HEK293 (cell line): Measurements from ENCODE around the gene ST3GAL2.

Experiments
- BCL11B ChIP-seq: fragments of 450-650 bp; formaldehyde crosslinking; IDR thresholded peaks from 2 replicates; pipeline ENCODE4 v1.5.1; 2016; ENCODE audit warnings: low read depth, missing biosample characterization, missing genetic modification characterization
- EGR2 ChIP-seq: fragments of 450-650 bp; formaldehyde crosslinking; IDR thresholded peaks from 2 replicates; pipeline ENCODE4 v1.5.1; 2016; ENCODE audit warnings: low read depth, missing biosample characterization, missing genetic modification characterization
- FEZF1 ChIP-seq: fragments of 450-650 bp; formaldehyde crosslinking; IDR thresholded peaks from 2 replicates; pipeline ENCODE4 v1.5.1; 2016; ENCODE audit warnings: missing biosample characterization, missing genetic modification characterization
- GFI1B ChIP-seq: fragments of 450-650 bp; formaldehyde crosslinking; IDR thresholded peaks from 2 replicates; pipeline ENCODE4 v1.5.1; 2016; ENCODE audit warnings: missing biosample characterization, missing genetic modification characterization
- GLI4 ChIP-seq: fragments of 450-650 bp; formaldehyde crosslinking; IDR thresholded peaks from 2 replicates; pipeline ENCODE4 v1.5.1; 2016; ENCODE audit warnings: missing biosample characterization, missing genetic modification characterization
- GLIS2 ChIP-seq: fragments of 450-650 bp; formaldehyde crosslinking; IDR thresholded peaks from 2 replicates; pipeline ENCODE4 v1.5.1; 2016; ENCODE audit warnings: missing biosample characterization, missing genetic modification characterization
- HOXA7 ChIP-seq: sonication (generic); formaldehyde crosslinking; IDR thresholded peaks from 2 replicates; pipeline ENCODE4 v1.8.1; 2022; ENCODE audit warnings: missing genetic modification reagents, borderline replicate concordance
- OSR2 ChIP-seq: fragments of 450-650 bp; formaldehyde crosslinking; IDR thresholded peaks from 2 replicates; pipeline ENCODE4 v1.5.1; 2016; ENCODE audit warnings: missing biosample characterization, missing genetic modification characterization
- OVOL3 ChIP-seq: fragments of 450-650 bp; formaldehyde crosslinking; IDR thresholded peaks from 2 replicates; pipeline ENCODE4 v1.5.1; 2016; ENCODE audit warnings: missing biosample characterization, missing genetic modification characterization
- PRDM1 ChIP-seq: fragments of 450-650 bp; formaldehyde crosslinking; IDR thresholded peaks from 2 replicates; pipeline ENCODE4; 2016; ENCODE audit warnings: missing biosample characterization, missing genetic modification characterization
- PRDM10 ChIP-seq: fragments of 450-650 bp; formaldehyde crosslinking; IDR thresholded peaks from 2 replicates; pipeline ENCODE4 v1.5.1; 2016; ENCODE audit warnings: missing biosample characterization, missing genetic modification characterization
- WT1 ChIP-seq: fragments of 450-650 bp; formaldehyde crosslinking; IDR thresholded peaks from 2 replicates; pipeline ENCODE4 v1.5.1; 2016; ENCODE audit warnings: missing biosample characterization, missing genetic modification characterization
- ZBTB7A ChIP-seq: fragments of 450-650 bp; formaldehyde crosslinking; IDR thresholded peaks from 2 replicates; pipeline ENCODE4 v1.5.1; 2016; ENCODE audit warnings: low read depth, missing biosample characterization, missing genetic modification characterization
- ZEB2 ChIP-seq: fragments of 450-650 bp; formaldehyde crosslinking; IDR thresholded peaks from 2 replicates; pipeline ENCODE4 v1.5.1; 2016; ENCODE audit warnings: missing biosample characterization, missing genetic modification characterization
- ZFP41 ChIP-seq: fragments of 450-650 bp; formaldehyde crosslinking; IDR thresholded peaks from 2 replicates; pipeline ENCODE4 v1.5.1; 2016; ENCODE audit warnings: missing biosample characterization, missing genetic modification characterization, borderline replicate concordance
- ZNF138 ChIP-seq: fragments of 450-650 bp; formaldehyde crosslinking; IDR thresholded peaks from 2 replicates; pipeline ENCODE4 v1.5.1; 2016; ENCODE audit warnings: missing biosample characterization, missing genetic modification characterization, borderline replicate concordance
- ZNF16 ChIP-seq: fragments of 450-650 bp; formaldehyde crosslinking; IDR thresholded peaks from 2 replicates; pipeline ENCODE4 v1.5.1; 2016; ENCODE audit warnings: low read depth, missing biosample characterization, missing genetic modification characterization
- ZNF175 ChIP-seq: fragments of 450-650 bp; formaldehyde crosslinking; IDR thresholded peaks from 2 replicates; pipeline ENCODE4 v1.5.1; 2016; ENCODE audit warnings: missing biosample characterization, missing genetic modification characterization
- ZNF202 ChIP-seq: fragments of 450-650 bp; formaldehyde crosslinking; IDR thresholded peaks from 2 replicates; pipeline ENCODE4 v1.5.1; 2016; ENCODE audit warnings: missing biosample characterization, missing genetic modification characterization, borderline replicate concordance
- ZNF274 ChIP-seq, 2 experiments: fragments of 200-500 bp in 1 of 2; fragments of 450-650 bp in 1 of 2; sonication (Bioruptor generic) in 1 of 2; formaldehyde crosslinking in 1 of 2; IDR thresholded peaks; 2 replicates each; pipeline versions ENCODE4 v1.5.1 to v1.6.1; 2014 to 2016; ENCODE audit warnings: borderline replicate concordance in 1 of 2, inconsistent platforms in 1 of 2, low read length in 1 of 2, missing biosample characterization in 1 of 2, missing genetic modification characterization in 1 of 2
- ZNF302 ChIP-seq: fragments of 450-650 bp; formaldehyde crosslinking; IDR thresholded peaks from 2 replicates; pipeline ENCODE4 v1.5.1; 2016; ENCODE audit warnings: missing biosample characterization, missing genetic modification characterization, low read depth
- ZNF473 ChIP-seq: fragments of 450-650 bp; formaldehyde crosslinking; IDR thresholded peaks from 2 replicates; pipeline ENCODE4 v1.5.1; 2017; ENCODE audit warnings: missing biosample characterization, missing genetic modification characterization
- ZNF571 ChIP-seq: fragments of 450-650 bp; formaldehyde crosslinking; IDR thresholded peaks from 2 replicates; pipeline ENCODE4 v1.5.0; 2017; ENCODE audit warnings: missing biosample characterization, missing genetic modification characterization
- ZNF600 ChIP-seq: fragments of 450-650 bp; formaldehyde crosslinking; IDR thresholded peaks from 2 replicates; pipeline ENCODE4 v1.5.1; 2016; ENCODE audit warnings: missing biosample characterization, missing genetic modification characterization
- ZNF639 ChIP-seq: fragments of 450-650 bp; formaldehyde crosslinking; IDR thresholded peaks from 2 replicates; pipeline ENCODE4 v1.5.1; 2016; ENCODE audit warnings: missing biosample characterization, missing genetic modification characterization
- ZNF654 ChIP-seq: fragments of 450-650 bp; formaldehyde crosslinking; IDR thresholded peaks from 2 replicates; pipeline ENCODE4 v1.5.1; 2016; ENCODE audit warnings: low read depth, missing biosample characterization, missing genetic modification characterization
- ZNF707 ChIP-seq: fragments of 450-650 bp; formaldehyde crosslinking; IDR thresholded peaks from 2 replicates; pipeline ENCODE4 v1.5.1; 2016; ENCODE audit warnings: missing biosample characterization, missing genetic modification characterization
- ZNF777 ChIP-seq: fragments of 450-650 bp; formaldehyde crosslinking; IDR thresholded peaks from 2 replicates; pipeline ENCODE4 v1.5.1; 2017; ENCODE audit warnings: missing biosample characterization, missing genetic modification characterization, borderline replicate concordance
- TF ChIP-seq, protein P1 (sequence below): fragments of 450-650 bp; formaldehyde crosslinking; IDR thresholded peaks from 2 replicates; pipeline ENCODE4 v1.5.1; 2016; ENCODE audit warnings: missing biosample characterization, missing genetic modification characterization
- TF ChIP-seq, protein P2 (sequence below): fragments of 450-650 bp; formaldehyde crosslinking; IDR thresholded peaks from 2 replicates; pipeline ENCODE4 v1.5.1; 2017; ENCODE audit warnings: missing biosample characterization, missing genetic modification characterization
- TF ChIP-seq, protein P3 (sequence below): sonication (generic); formaldehyde crosslinking; IDR thresholded peaks from 2 replicates; pipeline ENCODE4 v1.8.1; 2022; ENCODE audit warnings: mild to moderate bottlenecking, moderate library complexity, missing genetic modification reagents

Gene ST3GAL2

GRCh38 chr16:70437017-70437581 lies 1.8 kb downstream of the ST3GAL2 start (continued):
- TF ChIP-seq ZNF274 (IDR thresholded peaks at IDR 0.05; ENCODE audit: low read length) (no peak), ZNF274 (tag by site-specific recombination; IDR thresholded peaks at IDR 0.05; ENCODE audit: borderline replicate concordance) (no peak), GFI1B (tag by site-specific recombination) (no peak; the same call in 1 of the 2 replicates), ZNF138 (tag by site-specific recombination) (no peak), ZNF175 (tag by site-specific recombination) (no peak), ZNF654 (tag by site-specific recombination) (no peak), ZNF639 (no peak), ZBTB7A (tag by site-specific recombination) (no peak), GLI4 (tag by site-specific recombination) (no peak), GLIS2 (tag by site-specific recombination) (peak; percentile 53), ZNF777 (tag by site-specific recombination) (no peak), ZNF571 (no peak), WT1 (tag by site-specific recombination) (peak; percentile 94), PRDM10 (tag by site-specific recombination) (peak; percentile 76), ZNF473 (tag by site-specific recombination) (no peak), OSR2 (tag by site-specific recombination) (peak; percentile 92), PRDM1 (tag by site-specific recombination) (no peak), ZNF202 (no peak), ZEB2 (tag by site-specific recombination) (peak; percentile 60), ZNF707 (no peak), BCL11B (tag by site-specific recombination) (no peak), FEZF1 (tag by site-specific recombination) (peak; percentile 61; the same call in 1 of the 2 replicates), OVOL3 (tag by site-specific recombination) (no peak), EGR2 (tag by site-specific recombination) (peak; percentile 95), HOXA7 (CRISPR knock-in tag) (no peak), ZNF302 (tag by site-specific recombination) (no peak), ZNF16 (tag by site-specific recombination) (no peak), ZNF600 (tag by site-specific recombination) (peak; percentile 83), ZFP41 (tag by site-specific recombination) (no peak)
- TF ChIP-seq, protein P1, sequence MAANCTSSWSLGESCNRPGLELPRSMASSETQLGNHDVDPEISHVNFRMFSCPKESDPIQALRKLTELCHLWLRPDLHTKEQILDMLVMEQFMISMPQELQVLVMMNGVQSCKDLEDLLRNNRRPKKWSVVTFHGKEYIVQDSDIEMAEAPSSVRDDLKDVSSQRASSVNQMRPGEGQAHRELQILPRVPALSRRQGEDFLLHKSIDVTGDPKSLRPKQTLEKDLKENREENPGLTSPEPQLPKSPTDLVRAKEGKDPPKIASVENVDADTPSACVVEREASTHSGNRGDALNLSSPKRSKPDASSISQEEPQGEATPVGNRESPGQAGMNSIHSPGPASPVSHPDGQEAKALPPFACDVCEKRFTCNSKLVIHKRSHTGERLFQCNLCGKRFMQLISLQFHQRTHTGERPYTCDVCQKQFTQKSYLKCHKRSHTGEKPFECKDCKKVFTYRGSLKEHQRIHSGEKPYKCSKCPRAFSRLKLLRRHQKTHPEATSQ (tag by site-specific recombination), result no peak
- TF ChIP-seq, protein P2, sequence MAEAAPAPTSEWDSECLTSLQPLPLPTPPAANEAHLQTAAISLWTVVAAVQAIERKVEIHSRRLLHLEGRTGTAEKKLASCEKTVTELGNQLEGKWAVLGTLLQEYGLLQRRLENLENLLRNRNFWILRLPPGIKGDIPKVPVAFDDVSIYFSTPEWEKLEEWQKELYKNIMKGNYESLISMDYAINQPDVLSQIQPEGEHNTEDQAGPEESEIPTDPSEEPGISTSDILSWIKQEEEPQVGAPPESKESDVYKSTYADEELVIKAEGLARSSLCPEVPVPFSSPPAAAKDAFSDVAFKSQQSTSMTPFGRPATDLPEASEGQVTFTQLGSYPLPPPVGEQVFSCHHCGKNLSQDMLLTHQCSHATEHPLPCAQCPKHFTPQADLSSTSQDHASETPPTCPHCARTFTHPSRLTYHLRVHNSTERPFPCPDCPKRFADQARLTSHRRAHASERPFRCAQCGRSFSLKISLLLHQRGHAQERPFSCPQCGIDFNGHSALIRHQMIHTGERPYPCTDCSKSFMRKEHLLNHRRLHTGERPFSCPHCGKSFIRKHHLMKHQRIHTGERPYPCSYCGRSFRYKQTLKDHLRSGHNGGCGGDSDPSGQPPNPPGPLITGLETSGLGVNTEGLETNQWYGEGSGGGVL, result peak; percentile 80
- TF ChIP-seq, protein P3, sequence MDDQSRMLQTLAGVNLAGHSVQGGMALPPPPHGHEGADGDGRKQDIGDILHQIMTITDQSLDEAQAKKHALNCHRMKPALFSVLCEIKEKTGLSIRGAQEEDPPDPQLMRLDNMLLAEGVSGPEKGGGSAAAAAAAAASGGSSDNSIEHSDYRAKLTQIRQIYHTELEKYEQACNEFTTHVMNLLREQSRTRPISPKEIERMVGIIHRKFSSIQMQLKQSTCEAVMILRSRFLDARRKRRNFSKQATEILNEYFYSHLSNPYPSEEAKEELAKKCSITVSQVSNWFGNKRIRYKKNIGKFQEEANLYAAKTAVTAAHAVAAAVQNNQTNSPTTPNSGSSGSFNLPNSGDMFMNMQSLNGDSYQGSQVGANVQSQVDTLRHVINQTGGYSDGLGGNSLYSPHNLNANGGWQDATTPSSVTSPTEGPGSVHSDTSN, result no peak
